Mesothelial cell of epicardium (in vitro differentiated cells): ENCODE measurements around the gene ARGLU1. TPM values are rescaled to one million over a fixed set of nuclear protein-coding genes. Genes with fewer than 3 reads are reported as not detected.

Experiments
- DNase-seq, 2 experiments: peaks; one replicate each; pipeline ENCODE4 v3.0.0; 2021; ENCODE audit warnings: low spot score in 2 of 2; ENCODE audit not compliant: unreplicated experiment in 2 of 2
- H3K27ac Mint-ChIP-seq: 2 replicates; pipeline ENCODE4 v1.8.0; 2021; ENCODE audit warnings: mixed read lengths
- H3K27me3 Mint-ChIP-seq: 2 replicates; pipeline ENCODE4 v1.8.0; 2021; ENCODE audit warnings: low read depth, mixed read lengths
- H3K36me3 Mint-ChIP-seq: 2 replicates; pipeline ENCODE4 v1.8.0; 2021; ENCODE audit warnings: mixed read lengths
- H3K4me1 Mint-ChIP-seq: 2 replicates; pipeline ENCODE4 v1.8.0; 2021; ENCODE audit warnings: mixed read lengths
- H3K4me3 Mint-ChIP-seq: 2 replicates; pipeline ENCODE4 v1.8.0; 2021; ENCODE audit warnings: mild to moderate bottlenecking, moderate library complexity, mixed read lengths
- H3K9me3 Mint-ChIP-seq: 2 replicates; pipeline ENCODE4 v1.8.0; 2021; ENCODE audit warnings: mixed read lengths
- CTCF ChIP-seq: fragments of 200-600 bp; sonication (generic); IDR thresholded peaks from one replicate; pipeline ENCODE4 v1.5.0; 2021; ENCODE audit warnings: antibody characterized with exemption; ENCODE audit not compliant: unreplicated experiment
- total RNA-seq: library from RNA; stranded (reverse); gene quantifications from 3 replicates; pipeline ENCODE4 v1.2.1, GENCODE V29; 2021

The ARGLU1 gene
- total RNA-seq, 1 donor from 2014 or later = 233 TPM

- no peaks in the 10 kb centered on the region for H3K27me3 Mint-ChIP-seq
Measured at GRCh38 chr13:106562301-106562700, 5.6 kb downstream of the ARGLU1 start.

GRCh38 chr13:106561551-106562170 is 6.3 kb downstream of the ARGLU1 start:
- no peak for DNase-seq

More at GRCh38 chr13:106562301-106562700, 5.6 kb downstream of the ARGLU1 start:
- Mint-ChIP-seq H3K36me3 (peaks cover 11% of the 10 kb centered on the region), H3K4me1 (peaks cover 62% of the 10 kb centered on the region), H3K27ac (peak overlapping the region; percentile 76), H3K4me3 (no peak overlapping the region), H3K9me3 (no peaks in the 10 kb centered on the region)
- no peak for TF ChIP-seq CTCF
- DNase-seq = no peak

GRCh38 chr13:106560821-106561220 is 7.1 kb downstream of the ARGLU1 start:
- Mint-ChIP-seq H3K27me3 (no peaks in the 10 kb centered on the region), H3K4me3 (no peak overlapping the region), H3K27ac (peak overlapping the region; percentile 52), H3K9me3 (no peaks in the 10 kb centered on the region), H3K4me1 (peaks cover 54% of the 10 kb centered on the region), H3K36me3 (peaks cover 20% of the 10 kb centered on the region)
- no peak for DNase-seq
- no peak for TF ChIP-seq CTCF

More at GRCh38 chr13:106561551-106562170, 6.3 kb downstream of the ARGLU1 start:
- H3K27me3 Mint-ChIP-seq = no peaks in the 10 kb centered on the region
- peak overlapping the region; percentile 76 for H3K27ac Mint-ChIP-seq
- peaks cover 13% of the 10 kb centered on the region for H3K36me3 Mint-ChIP-seq
- TF ChIP-seq CTCF = no peak
- peaks cover 62% of the 10 kb centered on the region for H3K4me1 Mint-ChIP-seq
- no peaks in the 10 kb centered on the region for H3K9me3 Mint-ChIP-seq
- no peak overlapping the region for H3K4me3 Mint-ChIP-seq

GRCh38 chr13:106558527-106558926 is 9.4 kb downstream of the ARGLU1 start:
- Mint-ChIP-seq H3K4me1 (peaks cover 31% of the 10 kb centered on the region), H3K9me3 (no peaks in the 10 kb centered on the region), H3K36me3 (peaks cover 40% of the 10 kb centered on the region), H3K27me3 (no peaks in the 10 kb centered on the region), H3K4me3 (no peak overlapping the region), H3K27ac (peak overlapping the region; percentile 48)
- no peak for DNase-seq
- no peak for TF ChIP-seq CTCF

- Mint-ChIP-seq H3K4me3 (no peak overlapping the region), H3K4me1 (peaks cover 15% of the 10 kb centered on the region), H3K27ac (peak overlapping the region; percentile 7), H3K9me3 (no peaks in the 10 kb centered on the region), H3K27me3 (no peaks in the 10 kb centered on the region), H3K36me3 (peaks cover 56% of the 10 kb centered on the region)
- DNase-seq = no peak
- TF ChIP-seq CTCF = no peak
Measured at GRCh38 chr13:106555631-106556328, 12.2 kb downstream of the ARGLU1 start.
